M059J (cell line): ENCODE data around the gene ARID3C. TPM values are rescaled to one million over a fixed set of nuclear protein-coding genes. Genes with fewer than 3 reads are reported as not detected.
A peak's percentile ranks its signal among the peaks of the same experiment; 100 is the strongest.

Experiments used
- DNase-seq: peaks from one replicate; pipeline ENCODE4 v3.0.0-alpha.2; 2012; ENCODE audit warnings: low read depth
- total RNA-seq: library from RNA; depleted of rRNA; stranded (reverse); fragments of >200 nt; shearing (Covaris generic); gene quantifications from 2 replicates; pipeline ENCODE4 v1.2.3, GENCODE V29; 2014

Gene ARID3C
- total RNA-seq, 1 experiment from 2014 or later = not detected

- DNase-seq = no peak
These were observed 34.7 kb downstream of the ARID3C start for GRCh38 chr9:34594177-34594576.

- DNase-seq = peak; percentile 43
These were observed 35.8 kb downstream of the ARID3C start for GRCh38 chr9:34592895-34593601.

DNA sequence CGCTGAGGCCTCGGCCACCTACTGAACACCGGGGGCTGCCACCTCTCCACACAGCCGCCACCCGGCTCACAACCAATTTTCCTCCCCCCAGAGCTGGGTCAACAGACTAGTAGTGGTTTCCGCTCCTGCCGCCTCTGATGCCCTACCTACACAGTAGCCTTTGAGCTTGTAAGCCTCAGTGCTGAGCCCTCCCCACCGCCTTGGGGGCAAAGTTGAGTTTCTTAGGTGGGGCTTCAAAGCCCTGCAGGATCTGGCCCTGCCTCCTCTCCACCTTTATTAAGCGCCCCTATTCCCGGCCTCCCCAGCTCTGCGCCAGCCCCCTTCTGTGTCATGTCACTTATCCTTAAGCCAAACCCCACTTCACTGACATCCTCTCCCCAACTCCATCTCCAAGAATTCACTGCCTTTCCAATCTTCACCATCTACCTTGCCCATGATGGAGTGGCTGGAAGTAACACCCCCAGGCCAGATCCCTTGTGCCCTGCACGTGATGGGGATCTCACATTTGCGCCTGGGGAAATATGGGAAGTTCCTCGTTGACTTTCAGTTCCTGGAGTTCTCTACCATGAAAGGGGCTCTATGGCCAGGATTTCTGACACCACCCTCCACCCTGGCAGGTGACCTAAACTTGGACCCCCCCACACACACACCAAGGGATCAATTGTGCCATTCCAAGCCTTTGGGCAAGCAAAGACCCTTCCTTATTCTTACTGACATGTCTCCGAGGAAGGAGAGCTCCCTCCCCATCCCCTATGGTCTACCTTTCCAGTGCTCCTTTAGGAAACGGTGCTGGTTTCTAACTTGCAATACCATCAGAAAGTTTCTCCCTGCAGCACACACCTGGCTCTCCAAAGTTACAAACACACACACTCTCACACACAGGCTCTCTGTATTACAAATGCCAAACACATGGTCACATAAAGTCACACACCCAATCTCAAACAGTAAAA, 36.7 kb downstream of the ARID3C start:
- DNase-seq = no peak

- peak; percentile 73 for DNase-seq
These were observed 37.5 kb downstream of the ARID3C start for GRCh38 chr9:34591248-34591916.

GRCh38 chr9:34590381-34591247, 38.3 kb downstream of the ARID3C start:
- no peak for DNase-seq

DNA sequence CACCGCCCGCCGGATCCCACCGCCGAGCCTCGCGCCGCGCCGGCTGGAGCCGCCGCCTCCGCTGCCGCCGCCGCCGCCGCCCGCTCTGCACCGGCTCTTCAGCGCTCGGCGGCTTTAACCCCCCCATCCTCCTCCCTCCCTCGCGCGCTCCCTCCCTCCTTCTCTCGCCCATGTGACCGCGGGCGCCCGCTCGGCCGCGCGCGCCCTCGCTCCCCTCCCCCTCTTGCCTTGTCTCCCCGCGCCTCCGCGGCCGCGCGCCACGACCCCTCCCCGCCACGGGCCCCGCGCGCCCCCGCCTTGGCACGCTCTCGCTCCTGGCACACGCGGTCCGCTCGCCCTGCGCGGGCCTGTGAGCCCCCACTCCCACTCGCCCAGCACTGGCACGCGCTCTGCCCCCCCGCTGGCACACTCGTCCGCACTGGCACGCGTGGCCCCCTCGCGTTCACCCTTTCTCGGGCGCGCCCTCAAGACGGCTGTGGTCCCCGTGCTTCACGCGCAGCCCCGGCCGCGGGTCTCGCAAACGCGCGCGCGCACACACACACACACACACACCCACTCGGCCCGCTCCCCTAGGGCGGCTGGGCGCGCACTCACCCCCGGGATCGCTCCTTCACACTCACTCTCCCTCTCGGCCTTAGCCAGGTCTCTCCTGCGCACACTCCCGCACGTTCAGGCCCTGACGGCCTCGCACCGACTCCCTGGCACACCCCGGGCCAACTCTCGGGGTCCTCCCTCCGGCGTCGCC, 39.1 kb downstream of the ARID3C start, which contains the start of gene CNTFR:
Gene CNTFR, minus strand, starts transcription at position 89 of the 745 bp plus-strand sequence. CDS start 20,743 bp downstream, outside the sequence.
- DNase-seq = no peak

GRCh38 chr9:34588671-34589635, 39.9 kb downstream of the ARID3C start:
- DNase-seq = no peak

GRCh38 chr9:34587271-34587670, 41.6 kb downstream of the ARID3C start:
- DNase-seq = no peak

DNA sequence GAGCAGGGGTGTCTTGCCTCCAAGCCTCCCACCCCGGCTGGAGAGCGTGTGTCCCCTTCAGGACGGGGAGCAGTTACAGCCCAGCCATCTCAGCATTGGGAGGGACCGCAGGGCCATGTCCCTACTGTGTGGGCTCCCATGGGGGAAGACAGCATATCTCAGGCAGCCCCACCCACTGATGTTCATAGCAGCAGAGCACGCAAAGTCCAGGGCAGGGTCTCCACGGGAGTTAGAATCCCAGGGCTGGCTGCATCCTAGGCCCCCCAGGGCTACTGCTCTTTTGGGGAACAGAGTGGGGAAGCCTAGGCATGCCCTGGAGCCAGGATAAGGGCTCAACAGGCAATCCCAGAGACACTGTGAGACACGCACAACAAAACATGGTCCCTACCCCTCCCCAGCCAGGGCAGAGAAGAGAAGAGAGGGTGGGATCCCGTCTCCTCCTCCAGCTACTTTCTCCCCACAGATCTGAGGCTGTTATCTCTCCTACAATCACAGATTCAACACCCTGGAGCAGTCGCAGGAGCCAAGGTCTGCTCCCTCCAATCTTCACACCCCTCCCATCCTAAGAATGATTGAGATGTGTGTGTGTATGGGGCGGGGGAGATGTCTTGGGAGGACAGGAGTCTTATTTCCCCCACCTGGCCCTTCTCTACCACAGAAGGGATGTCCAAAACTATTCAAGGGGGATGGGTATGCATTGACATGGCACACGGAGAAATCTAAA, 42.8 kb downstream of the ARID3C start:
- no peak for DNase-seq

DNA sequence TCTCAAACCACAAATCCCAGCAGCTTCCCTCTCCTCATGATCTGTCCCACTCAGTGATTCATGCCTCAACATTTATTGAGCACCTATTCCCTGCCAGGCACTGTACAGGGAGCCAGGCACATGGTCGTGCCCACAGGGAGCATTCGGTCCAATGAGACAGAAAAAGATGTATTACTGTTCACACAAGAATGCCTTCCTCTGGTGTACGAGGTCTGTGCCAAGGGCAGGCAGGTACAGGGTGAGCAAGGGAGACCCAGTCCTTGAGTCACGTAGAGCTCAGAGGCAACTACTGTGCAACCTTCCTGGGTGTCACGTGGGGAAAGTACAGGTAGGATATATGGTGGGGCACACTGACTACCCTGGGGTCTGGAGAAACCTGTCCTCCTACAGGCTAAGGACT, 43.9 kb downstream of the ARID3C start:
- DNase-seq = no peak

GRCh38 chr9:34582787-34583186, 46.1 kb downstream of the ARID3C start:
- DNase-seq = no peak

GRCh38 chr9:34581318-34581717, 47.5 kb downstream of the ARID3C start:
- DNase-seq = no peak

DNA sequence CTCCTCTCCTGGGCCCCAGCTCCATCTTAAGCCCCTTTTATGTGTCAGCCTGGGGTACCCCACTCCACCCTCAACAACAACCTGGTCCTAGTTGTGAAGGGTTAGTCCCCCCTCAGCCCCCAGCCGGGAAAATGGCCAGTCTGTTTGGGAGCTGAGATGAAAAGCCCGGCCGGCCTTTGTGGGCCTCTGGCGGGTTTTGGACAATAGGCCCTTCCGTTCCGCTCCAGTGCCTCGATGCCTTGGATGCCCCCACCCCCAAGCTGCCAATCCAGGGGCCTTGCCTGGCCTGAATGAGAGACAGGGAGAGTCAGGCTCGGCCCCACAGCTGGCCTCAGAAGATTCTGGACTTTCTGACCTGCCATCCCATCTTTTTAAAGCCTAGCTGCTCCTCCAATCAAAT, 48.5 kb downstream of the ARID3C start:
- no peak for DNase-seq

GRCh38 chr9:34579808-34580163, 49.1 kb downstream of the ARID3C start:
- no peak for DNase-seq

DNA sequence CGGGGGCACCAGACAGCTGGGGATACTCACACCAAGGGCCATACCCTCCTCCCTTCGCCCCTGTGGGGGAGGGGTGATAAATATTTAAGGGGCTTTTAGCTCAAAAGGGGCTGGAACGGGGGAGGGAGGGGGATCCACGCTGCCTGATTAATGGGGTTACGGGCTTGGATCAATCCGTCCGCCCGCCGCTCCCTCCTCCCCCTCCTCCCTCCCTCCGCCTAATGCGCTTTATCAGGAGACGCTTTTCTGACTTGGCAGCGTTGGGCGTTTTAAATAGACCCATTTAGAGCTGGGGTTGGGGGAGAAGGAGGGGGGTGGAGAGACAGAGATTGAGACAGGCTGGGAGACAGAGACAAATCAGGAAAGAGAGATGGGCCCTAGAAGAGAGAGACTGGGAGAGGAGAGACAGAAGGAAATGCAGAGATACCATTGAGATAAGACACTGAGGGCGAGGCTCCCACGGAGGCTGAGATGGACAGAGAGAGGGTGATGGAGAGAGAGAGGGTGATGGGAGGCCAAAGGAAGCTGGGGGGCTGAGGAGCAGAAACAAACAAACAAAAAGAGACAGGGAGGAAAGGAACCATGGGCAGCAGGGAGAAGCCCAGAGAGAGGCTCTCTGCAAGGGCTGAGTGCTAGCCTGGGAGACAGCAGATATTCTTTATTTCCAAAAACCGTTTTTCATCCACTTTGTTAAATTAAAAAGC, 49.6 kb downstream of the ARID3C start:
- no peak for DNase-seq

GRCh38 chr9:34578241-34579103, 50.4 kb downstream of the ARID3C start:
- peak; percentile 66 for DNase-seq
